IPS-20b (cell line): ENCODE data around the gene PRR13.
"Not testable (repeated sequence)": the region's sequence is repeated elsewhere in the genome, so short reads cannot be mapped to it uniquely, and the experiment has no call there.

Experiments used
- H3K27ac ChIP-seq: one replicate; pipeline ENCODE4 v1.5.1; 2013; ENCODE audit warnings: low read length
- H3K27me3 ChIP-seq: 2 replicates; pipeline ENCODE4 v1.6.1; 2013; ENCODE audit warnings: mild to moderate bottlenecking, low read length, inconsistent platforms; ENCODE audit not compliant: insufficient read depth
- H3K36me3 ChIP-seq: 2 replicates; pipeline ENCODE4 v1.6.1; 2013; ENCODE audit warnings: low read depth, mild to moderate bottlenecking, inconsistent platforms, low read length, moderate library complexity; ENCODE audit not compliant: insufficient read depth
- H3K4me1 ChIP-seq: 2 replicates; pipeline ENCODE4 v1.6.1; 2013; ENCODE audit warnings: mild to moderate bottlenecking, control low read depth, inconsistent platforms, low read length, moderate library complexity; ENCODE audit not compliant: insufficient read depth
- H3K4me3 ChIP-seq: 2 replicates; pipeline ENCODE4 v1.5.1; 2013; ENCODE audit warnings: mild to moderate bottlenecking, low read length, inconsistent platforms
- H3K9ac ChIP-seq: 2 replicates; pipeline ENCODE4 v1.6.1; 2013; ENCODE audit warnings: low read depth, mild to moderate bottlenecking, inconsistent platforms, low read length, moderate library complexity
- H3K9me3 ChIP-seq: 2 replicates; pipeline ENCODE4 v1.6.1; 2013; ENCODE audit warnings: mild to moderate bottlenecking, low read depth, low read length, inconsistent platforms; ENCODE audit not compliant: insufficient read depth

PRR13 gene

GRCh38 chr12:53476769-53477209, 35.3 kb downstream of the PRR13 start:
- H3K27ac ChIP-seq = no peak overlapping the region
- no peak overlapping the region for H3K4me3 ChIP-seq
- no peaks in the 10 kb centered on the region for H3K27me3 ChIP-seq
- no peaks in the 10 kb centered on the region for H3K9me3 ChIP-seq
- no peak overlapping the region for H3K9ac ChIP-seq
- H3K36me3 ChIP-seq = peaks cover 100% of the 10 kb centered on the region
- peaks cover 11% of the 10 kb centered on the region for H3K4me1 ChIP-seq

DNA sequence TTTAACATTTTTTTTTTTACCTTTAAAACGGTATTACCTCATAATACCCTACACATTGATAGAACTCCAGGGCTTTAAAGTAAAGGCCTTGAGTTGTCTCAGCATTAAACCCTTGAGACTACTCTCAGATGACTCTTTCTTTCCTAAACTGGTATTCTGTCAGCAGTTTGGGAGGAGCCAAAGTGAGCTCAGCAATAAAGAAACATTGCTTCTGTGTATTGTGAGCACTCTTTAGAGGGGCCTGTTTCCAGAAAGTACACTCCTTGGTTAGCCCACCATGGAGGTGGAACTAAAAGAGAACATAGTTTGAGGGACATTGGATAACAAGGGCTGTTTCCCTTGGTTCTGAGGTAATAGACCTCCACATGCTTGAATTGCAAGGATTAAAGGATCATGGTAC, 37.3 kb downstream of the PRR13 start:
- peaks cover 98% of the 10 kb centered on the region for H3K36me3 ChIP-seq
- H3K9me3 ChIP-seq = no peaks in the 10 kb centered on the region
- no peak overlapping the region for H3K9ac ChIP-seq
- H3K27ac ChIP-seq = no peak overlapping the region
- no peaks in the 10 kb centered on the region for H3K27me3 ChIP-seq
- H3K4me1 ChIP-seq = peaks cover 11% of the 10 kb centered on the region
- no peak overlapping the region for H3K4me3 ChIP-seq

GRCh38 chr12:53479331-53479730, 37.8 kb downstream of the PRR13 start:
- H3K36me3 ChIP-seq = peaks cover 98% of the 10 kb centered on the region
- H3K4me3 ChIP-seq = no peak overlapping the region
- no peaks in the 10 kb centered on the region for H3K9me3 ChIP-seq
- peaks cover 11% of the 10 kb centered on the region for H3K4me1 ChIP-seq
- H3K27ac ChIP-seq = no peak overlapping the region
- no peak overlapping the region for H3K9ac ChIP-seq
- no peaks in the 10 kb centered on the region for H3K27me3 ChIP-seq

- no peak overlapping the region for H3K9ac ChIP-seq
- peaks cover 11% of the 10 kb centered on the region for H3K4me1 ChIP-seq
- no peak overlapping the region for H3K4me3 ChIP-seq
- H3K27me3 ChIP-seq = no peaks in the 10 kb centered on the region
- H3K36me3 ChIP-seq = peaks cover 98% of the 10 kb centered on the region
- H3K9me3 ChIP-seq = no peaks in the 10 kb centered on the region
- H3K27ac ChIP-seq = no peak overlapping the region
Observed at GRCh38 chr12:53480491-53481442, 39.2 kb downstream of the PRR13 start.

- peaks cover 98% of the 10 kb centered on the region for H3K36me3 ChIP-seq
- H3K4me1 ChIP-seq = peaks cover 11% of the 10 kb centered on the region
- not testable (repeated sequence) for H3K27ac ChIP-seq, H3K9me3 ChIP-seq, H3K9ac ChIP-seq, H3K27me3 ChIP-seq, H3K4me3 ChIP-seq
Observed at GRCh38 chr12:53481458-53481857, 39.9 kb downstream of the PRR13 start.

DNA sequence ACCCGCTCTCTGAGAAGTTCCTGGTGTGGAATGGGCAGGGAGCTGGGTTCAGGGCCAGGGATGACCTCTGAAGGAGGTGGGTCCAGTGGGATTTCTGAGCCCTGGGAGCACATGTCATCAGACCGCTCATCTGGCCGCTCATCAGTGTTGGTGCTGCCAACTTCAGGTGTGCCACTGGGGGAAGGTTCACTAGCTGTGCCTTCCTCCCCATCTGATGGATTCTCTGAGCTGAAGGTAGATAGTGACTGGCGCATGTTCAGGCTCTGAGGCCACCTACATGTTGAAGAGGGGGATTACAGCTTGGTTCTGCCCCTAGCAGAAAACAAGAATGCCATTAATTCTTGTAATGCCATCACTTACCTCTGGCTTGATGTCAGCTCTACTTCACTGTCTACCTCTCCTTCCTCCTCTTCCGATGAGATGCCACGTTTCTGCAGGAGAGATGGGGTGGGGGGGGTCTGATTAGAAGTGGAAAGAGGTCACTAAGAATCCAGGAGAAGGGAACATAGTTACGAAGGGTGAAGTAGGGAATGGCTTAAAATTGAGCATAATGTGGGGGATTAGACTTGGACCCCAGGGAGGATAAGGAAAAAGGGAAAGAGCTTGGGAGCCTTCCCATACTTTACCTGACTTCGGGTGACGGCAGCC, 40.5 kb downstream of the PRR13 start:
- Histone ChIP-seq H3K9me3 (no peaks in the 10 kb centered on the region), H3K27ac (no peak overlapping the region), H3K27me3 (no peaks in the 10 kb centered on the region), H3K4me1 (peaks cover 8% of the 10 kb centered on the region), H3K4me3 (no peak overlapping the region), H3K36me3 (peaks cover 98% of the 10 kb centered on the region), H3K9ac (no peak overlapping the region)

- H3K4me3 ChIP-seq = no peak overlapping the region
- no peak overlapping the region for H3K9ac ChIP-seq
- H3K4me1 ChIP-seq = peaks cover 8% of the 10 kb centered on the region
- no peak overlapping the region for H3K27ac ChIP-seq
- no peaks in the 10 kb centered on the region for H3K9me3 ChIP-seq
- peaks cover 98% of the 10 kb centered on the region for H3K36me3 ChIP-seq
- H3K27me3 ChIP-seq = no peaks in the 10 kb centered on the region
Observed at GRCh38 chr12:53482626-53483168, 41.2 kb downstream of the PRR13 start.

- H3K9me3 ChIP-seq = no peaks in the 10 kb centered on the region
- H3K36me3 ChIP-seq = peaks cover 93% of the 10 kb centered on the region
- no peak overlapping the region for H3K9ac ChIP-seq
- no peak overlapping the region for H3K27ac ChIP-seq
- H3K4me1 ChIP-seq = peaks cover 8% of the 10 kb centered on the region
- no peaks in the 10 kb centered on the region for H3K27me3 ChIP-seq
- no peak overlapping the region for H3K4me3 ChIP-seq
Observed at GRCh38 chr12:53483225-53483978, 41.9 kb downstream of the PRR13 start.

DNA sequence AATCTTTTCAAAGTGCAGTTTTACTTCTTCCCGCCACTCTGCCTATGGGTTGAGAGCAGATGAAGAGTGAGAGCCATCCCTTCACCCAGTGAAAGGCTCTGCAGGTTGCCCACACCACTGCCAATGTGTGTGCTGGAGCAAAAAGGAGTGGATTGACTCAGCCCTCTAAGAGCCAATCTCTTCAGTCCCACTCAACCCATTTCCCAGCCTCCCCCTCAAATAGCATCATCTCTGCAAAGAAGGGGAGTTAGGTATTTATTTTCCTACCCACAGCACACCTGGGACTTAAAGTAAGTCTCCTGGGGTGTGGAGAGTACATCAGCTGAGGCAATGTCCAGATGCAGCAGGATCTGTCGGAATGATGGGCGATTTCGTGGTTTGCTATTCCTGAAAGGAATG, 42.4 kb downstream of the PRR13 start:
- Histone ChIP-seq H3K9ac (no peak overlapping the region), H3K4me1 (peaks cover 7% of the 10 kb centered on the region), H3K36me3 (peaks cover 87% of the 10 kb centered on the region), H3K27ac (no peak overlapping the region), H3K9me3 (no peaks in the 10 kb centered on the region), H3K27me3 (no peaks in the 10 kb centered on the region), H3K4me3 (no peak overlapping the region)

- H3K27me3 ChIP-seq = no peaks in the 10 kb centered on the region
- peaks cover 78% of the 10 kb centered on the region for H3K36me3 ChIP-seq
- H3K4me1 ChIP-seq = peaks cover 6% of the 10 kb centered on the region; the same call in 1 of the 2 replicates
- H3K9ac ChIP-seq = no peak overlapping the region
- H3K9me3 ChIP-seq = no peaks in the 10 kb centered on the region
- H3K27ac ChIP-seq = no peak overlapping the region
- H3K4me3 ChIP-seq = no peak overlapping the region
Observed at GRCh38 chr12:53484686-53485575, 43.4 kb downstream of the PRR13 start.
